Measurements from ENCODE around the gene CDHR5.
"Not testable (repeated sequence)": the region's sequence is repeated elsewhere in the genome, so short reads cannot be mapped to it uniquely, and the experiment has no call there.

CDHR5 gene

GRCh38 chr11:654444-654843, 29.7 kb upstream of the CDHR5 start:
- not testable (repeated sequence) for H3K36me3 Mint-ChIP-seq (ENCODE audit: low read depth); H3K27ac Mint-ChIP-seq; H3K9me3 Mint-ChIP-seq; H3K27me3 Mint-ChIP-seq (ENCODE audit: low read depth); H3K4me3 Mint-ChIP-seq; H3K4me1 Mint-ChIP-seq (ENCODE audit: low read depth)

- no peaks in the 10 kb centered on the region for H3K9me3 Mint-ChIP-seq
- H3K27me3 Mint-ChIP-seq (ENCODE audit: low read depth), result no peaks in the 10 kb centered on the region
- no peak overlapping the region for H3K4me3 Mint-ChIP-seq
- H3K36me3 Mint-ChIP-seq (ENCODE audit: low read depth), result peaks cover 2% of the 10 kb centered on the region
- H3K4me1 Mint-ChIP-seq (ENCODE audit: low read depth), result no peaks in the 10 kb centered on the region
- H3K27ac Mint-ChIP-seq, result no peak overlapping the region
These were observed 29.1 kb upstream of the CDHR5 start for GRCh38 chr11:653837-654236.

- not testable (repeated sequence) for H3K27ac Mint-ChIP-seq; H3K27me3 Mint-ChIP-seq (ENCODE audit: low read depth); H3K4me3 Mint-ChIP-seq; H3K9me3 Mint-ChIP-seq; H3K36me3 Mint-ChIP-seq (ENCODE audit: low read depth); H3K4me1 Mint-ChIP-seq (ENCODE audit: low read depth)
These were observed 28.4 kb upstream of the CDHR5 start for GRCh38 chr11:653136-653535.

DNA sequence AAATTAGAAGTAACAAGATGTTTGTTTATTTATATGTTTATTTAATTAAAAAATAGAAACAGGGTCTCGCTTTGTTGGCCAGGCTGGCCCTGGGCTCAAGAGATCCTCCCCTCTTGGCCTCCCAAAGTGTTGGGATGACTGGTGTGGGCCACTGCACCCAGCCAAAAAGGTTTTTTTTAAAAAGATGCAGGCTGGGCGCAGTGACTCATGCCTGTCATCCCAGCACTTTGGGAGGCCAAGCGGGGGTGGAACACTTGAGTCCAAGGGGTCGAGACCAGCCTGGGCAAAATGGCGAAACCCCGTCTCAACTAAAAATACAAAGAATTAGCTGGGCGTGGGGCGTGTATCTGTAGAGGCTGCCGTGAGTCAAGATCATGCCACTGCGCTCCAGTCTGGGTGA, 25.7 kb upstream of the CDHR5 start:
- no peaks in the 10 kb centered on the region for H3K9me3 Mint-ChIP-seq
- no peak overlapping the region for H3K27ac Mint-ChIP-seq

DNA sequence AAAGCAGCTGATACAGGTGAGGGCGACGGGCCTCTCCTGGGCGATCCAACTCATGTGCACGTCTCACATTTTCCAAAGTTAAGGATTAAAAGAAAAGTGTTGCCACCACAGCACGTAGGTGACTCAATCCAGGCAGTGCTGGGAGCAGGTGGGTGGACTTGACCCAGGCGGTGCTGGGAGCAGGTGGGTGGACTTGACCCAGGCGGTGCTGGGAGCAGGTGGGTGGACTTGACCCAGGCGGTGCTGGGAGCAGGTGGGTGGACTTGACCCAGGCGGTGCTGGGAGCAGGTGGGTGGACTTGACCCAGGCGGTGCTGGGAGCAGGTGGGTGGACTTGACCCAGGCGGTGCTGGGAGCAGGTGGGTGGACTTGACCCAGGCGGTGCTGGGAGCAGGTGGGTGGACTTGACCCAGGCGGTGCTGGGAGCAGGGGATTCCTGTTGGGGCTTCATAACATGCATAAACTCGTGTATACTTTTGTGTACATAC, 23.0 kb upstream of the CDHR5 start:
- not testable (repeated sequence) for H3K4me3 Mint-ChIP-seq; H3K4me1 Mint-ChIP-seq (ENCODE audit: low read depth); H3K27ac Mint-ChIP-seq; H3K9me3 Mint-ChIP-seq; H3K36me3 Mint-ChIP-seq (ENCODE audit: low read depth); H3K27me3 Mint-ChIP-seq (ENCODE audit: low read depth)

More for the DNA sequence above, 25.7 kb upstream of the CDHR5 start:
- Mint-ChIP-seq H3K36me3 (ENCODE audit: low read depth) (peaks cover 4% of the 10 kb centered on the region), H3K4me1 (ENCODE audit: low read depth) (no peaks in the 10 kb centered on the region), H3K4me3 (no peak overlapping the region), H3K27me3 (ENCODE audit: low read depth) (no peaks in the 10 kb centered on the region)

GRCh38 chr11:646214-646613, 21.5 kb upstream of the CDHR5 start:
- Mint-ChIP-seq H3K27me3 (ENCODE audit: low read depth) (no peaks in the 10 kb centered on the region), H3K4me1 (ENCODE audit: low read depth) (no peaks in the 10 kb centered on the region), H3K9me3 (no peaks in the 10 kb centered on the region), H3K4me3 (no peak overlapping the region), H3K27ac (no peak overlapping the region), H3K36me3 (ENCODE audit: low read depth) (peaks cover 3% of the 10 kb centered on the region)

DNA sequence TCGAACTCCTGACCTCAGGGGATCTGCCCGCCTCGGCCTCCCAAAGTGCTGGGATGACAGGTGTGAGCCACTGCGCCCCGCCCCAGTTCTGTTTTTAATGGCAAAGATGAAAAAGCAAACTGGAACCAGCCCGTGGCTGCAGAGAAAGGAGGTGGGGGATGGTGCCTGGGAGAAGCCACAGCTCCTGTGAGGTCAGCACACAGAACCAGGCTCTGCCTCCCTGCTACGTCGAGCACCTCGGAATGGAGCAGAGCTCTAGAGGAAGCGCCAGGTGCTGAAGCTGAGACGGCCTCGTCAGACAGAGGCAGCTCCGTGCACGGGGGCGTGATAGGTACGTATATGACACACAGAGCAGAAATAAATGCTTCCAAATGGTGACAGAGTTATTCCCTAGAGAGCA, 20.8 kb upstream of the CDHR5 start:
- peaks cover under 1% of the 10 kb centered on the region for H3K27me3 Mint-ChIP-seq (ENCODE audit: low read depth)
- H3K4me3 Mint-ChIP-seq, result no peak overlapping the region
- H3K27ac Mint-ChIP-seq, result no peak overlapping the region
- H3K9me3 Mint-ChIP-seq, result no peaks in the 10 kb centered on the region
- H3K4me1 Mint-ChIP-seq (ENCODE audit: low read depth), result no peaks in the 10 kb centered on the region
- peaks cover 3% of the 10 kb centered on the region for H3K36me3 Mint-ChIP-seq (ENCODE audit: low read depth)

- Mint-ChIP-seq H3K27me3 (ENCODE audit: low read depth) (peaks cover 5% of the 10 kb centered on the region), H3K9me3 (no peaks in the 10 kb centered on the region), H3K36me3 (ENCODE audit: low read depth) (peaks cover 3% of the 10 kb centered on the region), H3K4me3 (no peak overlapping the region), H3K27ac (no peak overlapping the region), H3K4me1 (ENCODE audit: low read depth) (no peaks in the 10 kb centered on the region)
These were observed 19.3 kb upstream of the CDHR5 start for GRCh38 chr11:643849-644738.

- no peak overlapping the region for H3K27ac Mint-ChIP-seq
- H3K4me3 Mint-ChIP-seq, result no peak overlapping the region
- peaks cover 12% of the 10 kb centered on the region for H3K27me3 Mint-ChIP-seq (ENCODE audit: low read depth)
- no peaks in the 10 kb centered on the region for H3K4me1 Mint-ChIP-seq (ENCODE audit: low read depth)
- H3K9me3 Mint-ChIP-seq, result no peaks in the 10 kb centered on the region
- H3K36me3 Mint-ChIP-seq (ENCODE audit: low read depth), result peaks cover 3% of the 10 kb centered on the region
These were observed 18.6 kb upstream of the CDHR5 start for GRCh38 chr11:643366-643765.

- no peak overlapping the region for H3K4me3 Mint-ChIP-seq
- peaks cover 1% of the 10 kb centered on the region for H3K36me3 Mint-ChIP-seq (ENCODE audit: low read depth)
- H3K27ac Mint-ChIP-seq, result no peak overlapping the region
- no peaks in the 10 kb centered on the region for H3K4me1 Mint-ChIP-seq (ENCODE audit: low read depth)
- H3K9me3 Mint-ChIP-seq, result no peaks in the 10 kb centered on the region
- H3K27me3 Mint-ChIP-seq (ENCODE audit: low read depth), result peaks cover 22% of the 10 kb centered on the region
These were observed 17.1 kb upstream of the CDHR5 start for GRCh38 chr11:641806-642370.

DNA sequence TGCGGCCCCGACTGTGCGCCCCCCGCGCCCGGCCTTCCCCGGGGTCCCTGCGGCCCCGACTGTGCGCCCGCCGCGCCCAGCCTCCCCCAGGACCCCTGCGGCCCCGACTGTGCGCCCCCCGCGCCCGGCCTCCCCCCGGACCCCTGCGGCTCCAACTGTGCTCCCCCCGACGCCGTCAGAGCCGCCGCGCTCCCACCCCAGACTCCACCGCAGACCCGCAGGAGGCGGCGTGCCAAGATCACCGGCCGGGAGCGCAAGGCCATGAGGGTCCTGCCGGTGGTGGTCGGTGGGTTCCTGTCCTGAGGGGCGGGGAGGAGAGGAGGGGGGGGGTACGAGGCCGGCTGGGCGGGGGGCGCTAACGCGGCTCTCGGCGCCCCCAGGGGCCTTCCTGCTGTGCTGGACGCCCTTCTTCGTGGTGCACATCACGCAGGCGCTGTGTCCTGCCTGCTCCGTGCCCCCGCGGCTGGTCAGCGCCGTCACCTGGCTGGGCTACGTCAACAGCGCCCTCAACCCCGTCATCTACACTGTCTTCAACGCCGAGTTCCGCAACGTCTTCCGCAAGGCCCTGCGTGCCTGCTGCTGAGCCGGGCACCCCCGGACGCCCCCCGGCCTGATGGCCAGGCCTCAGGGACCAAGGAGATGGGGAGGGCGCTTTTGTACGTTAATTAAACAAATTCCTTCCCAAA, 15.4 kb upstream of the CDHR5 start:
- Mint-ChIP-seq H3K4me1 (ENCODE audit: low read depth) (no peaks in the 10 kb centered on the region), H3K4me3 (no peak overlapping the region), H3K36me3 (ENCODE audit: low read depth) (peaks cover 1% of the 10 kb centered on the region), H3K27me3 (ENCODE audit: low read depth) (peaks cover 30% of the 10 kb centered on the region), H3K27ac (no peak overlapping the region), H3K9me3 (no peaks in the 10 kb centered on the region)

DNA sequence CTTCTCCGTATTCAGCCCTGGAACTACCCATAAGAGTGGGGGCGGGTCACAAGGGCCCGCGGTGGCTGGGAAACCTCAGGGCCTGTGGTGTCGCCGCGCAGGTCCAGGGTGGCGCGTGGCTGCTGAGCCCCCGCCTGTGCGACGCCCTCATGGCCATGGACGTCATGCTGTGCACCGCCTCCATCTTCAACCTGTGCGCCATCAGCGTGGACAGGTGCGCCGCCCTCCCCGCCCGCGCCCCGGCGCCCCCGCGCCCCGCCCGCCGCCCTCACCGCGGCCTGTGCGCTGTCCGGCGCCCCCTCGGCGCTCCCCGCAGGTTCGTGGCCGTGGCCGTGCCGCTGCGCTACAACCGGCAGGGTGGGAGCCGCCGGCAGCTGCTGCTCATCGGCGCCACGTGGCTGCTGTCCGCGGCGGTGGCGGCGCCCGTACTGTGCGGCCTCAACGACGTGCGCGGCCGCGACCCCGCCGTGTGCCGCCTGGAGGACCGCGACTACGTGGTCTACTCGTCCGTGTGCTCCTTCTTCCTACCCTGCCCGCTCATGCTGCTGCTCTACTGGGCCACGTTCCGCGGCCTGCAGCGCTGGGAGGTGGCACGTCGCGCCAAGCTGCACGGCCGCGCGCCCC, 14.7 kb upstream of the CDHR5 start:
- peaks cover 30% of the 10 kb centered on the region for H3K27me3 Mint-ChIP-seq (ENCODE audit: low read depth)
- no peaks in the 10 kb centered on the region for H3K9me3 Mint-ChIP-seq
- H3K4me3 Mint-ChIP-seq, result no peak overlapping the region
- H3K36me3 Mint-ChIP-seq (ENCODE audit: low read depth), result peaks cover 1% of the 10 kb centered on the region
- H3K4me1 Mint-ChIP-seq (ENCODE audit: low read depth), result no peaks in the 10 kb centered on the region
- no peak overlapping the region for H3K27ac Mint-ChIP-seq

- Mint-ChIP-seq H3K9me3 (no peaks in the 10 kb centered on the region), H3K4me3 (no peak overlapping the region), H3K27me3 (ENCODE audit: low read depth) (peaks cover 30% of the 10 kb centered on the region), H3K27ac (no peak overlapping the region), H3K4me1 (ENCODE audit: low read depth) (no peaks in the 10 kb centered on the region), H3K36me3 (ENCODE audit: low read depth) (peaks cover 1% of the 10 kb centered on the region)
These were observed 14.0 kb upstream of the CDHR5 start for GRCh38 chr11:638631-639331.

All from T-helper 1 cell treated with Interleukin-12 subunit alpha and Interleukin-12 subunit beta and Interleukin-4 antibody, amounts not matched to agents 30 μg/mL and 1 μg/mL, for 36 hours (primary cell).